T-helper 1 cell (primary cell): ENCODE data around the gene TRPC4AP.

Experiments
- DNase-seq, 5 donors: peaks; one replicate each; pipeline ENCODE4 v3.0.0-alpha.2; 2012 to 2020

TRPC4AP gene

DNA sequence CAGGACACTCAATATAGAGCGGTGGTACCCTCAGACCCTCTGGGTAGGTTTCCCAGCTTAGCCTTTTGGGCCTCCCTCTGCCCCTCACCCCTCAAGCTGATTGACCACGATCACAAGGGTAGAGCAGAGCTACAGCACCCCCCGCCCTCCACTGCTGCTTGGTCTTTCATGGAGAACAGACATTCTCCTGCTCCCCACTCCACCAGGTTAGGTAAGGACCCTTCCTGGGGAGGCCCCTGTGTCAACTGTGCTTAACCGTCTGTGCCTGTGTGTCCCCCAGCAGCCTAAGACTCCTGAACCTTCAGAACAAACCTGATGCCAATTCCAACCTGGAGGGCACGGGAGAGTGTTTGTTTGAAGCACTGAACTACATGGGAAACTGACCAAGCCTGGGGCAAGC lies 125.2 kb downstream of the TRPC4AP start:
- DNase-seq, result no peak

DNA sequence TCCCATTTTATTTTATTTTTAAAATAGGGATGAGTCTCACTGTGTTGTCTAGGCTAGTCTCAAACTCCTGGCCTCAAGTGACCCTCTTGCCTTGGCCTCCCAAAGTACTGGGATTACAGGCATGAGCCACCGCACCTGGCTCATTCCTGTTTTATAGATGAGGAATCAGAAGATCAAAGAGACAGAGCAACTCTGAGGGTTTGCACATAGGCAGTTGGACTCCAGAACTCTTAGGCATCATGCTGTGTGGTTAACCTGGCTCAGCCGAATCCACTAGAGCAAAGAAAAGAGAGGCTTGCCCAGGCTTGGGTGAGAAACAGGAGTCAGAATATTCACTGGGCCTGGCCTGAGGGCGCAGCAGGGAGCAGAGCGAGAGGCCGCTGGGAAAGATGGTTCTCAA lies 127.6 kb downstream of the TRPC4AP start:
- DNase-seq, result no peak

DNA sequence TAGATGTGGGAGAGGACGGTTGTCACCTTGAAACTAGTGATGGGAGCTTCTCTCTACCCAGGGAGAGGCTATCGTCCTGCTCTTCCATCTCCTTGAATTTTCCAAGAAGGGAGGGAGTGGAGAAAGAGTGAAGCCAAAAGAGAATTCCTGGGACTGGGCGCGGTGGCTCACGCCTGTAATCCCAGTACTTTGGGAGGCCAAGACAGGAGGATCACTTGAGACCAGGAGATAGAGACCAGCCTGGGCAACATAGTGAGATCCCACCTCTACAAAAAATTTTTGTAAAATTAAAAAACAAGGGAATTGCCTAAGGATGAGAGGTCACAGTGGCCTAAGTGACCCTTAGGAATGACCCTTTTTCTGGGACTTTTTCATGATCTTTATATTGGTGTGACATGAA lies 128.1 kb downstream of the TRPC4AP start:
- no peak for DNase-seq

DNA sequence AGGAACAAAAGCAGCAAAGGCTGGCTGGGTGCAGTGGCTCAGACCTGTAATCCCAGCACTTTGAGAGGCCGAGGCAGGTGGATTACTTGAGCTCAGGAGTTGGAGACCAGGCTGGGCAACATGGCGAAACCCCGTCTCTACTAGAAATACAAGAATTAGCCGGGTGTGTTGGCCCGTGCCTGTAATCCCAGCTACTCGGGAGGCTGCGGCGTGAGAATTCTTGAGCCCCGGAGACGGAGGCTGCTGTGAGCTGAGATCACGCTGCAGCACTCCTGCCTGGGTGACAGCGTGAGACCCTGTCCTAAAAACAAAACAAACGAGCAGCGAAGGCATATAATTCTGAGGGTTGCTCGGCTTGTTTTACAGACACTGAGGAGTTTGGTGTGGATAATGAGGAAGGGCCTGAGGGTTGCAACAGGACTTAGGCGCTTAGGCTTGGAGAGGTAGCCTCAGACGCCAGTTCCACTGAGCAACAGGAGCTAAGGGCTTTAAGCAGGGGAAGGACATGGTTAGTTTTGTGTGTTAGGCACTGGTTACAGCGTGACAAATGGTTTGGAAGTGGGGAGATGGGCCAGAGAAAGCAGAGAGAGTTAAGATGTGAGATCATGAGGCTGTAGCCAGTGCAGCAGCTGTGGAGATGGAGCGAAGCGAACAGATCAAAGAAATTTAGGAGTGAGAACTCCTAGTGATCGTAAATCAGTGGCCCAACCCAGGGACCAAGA lies 135.7 kb downstream of the TRPC4AP start:
- DNase-seq, result no peak

DNA sequence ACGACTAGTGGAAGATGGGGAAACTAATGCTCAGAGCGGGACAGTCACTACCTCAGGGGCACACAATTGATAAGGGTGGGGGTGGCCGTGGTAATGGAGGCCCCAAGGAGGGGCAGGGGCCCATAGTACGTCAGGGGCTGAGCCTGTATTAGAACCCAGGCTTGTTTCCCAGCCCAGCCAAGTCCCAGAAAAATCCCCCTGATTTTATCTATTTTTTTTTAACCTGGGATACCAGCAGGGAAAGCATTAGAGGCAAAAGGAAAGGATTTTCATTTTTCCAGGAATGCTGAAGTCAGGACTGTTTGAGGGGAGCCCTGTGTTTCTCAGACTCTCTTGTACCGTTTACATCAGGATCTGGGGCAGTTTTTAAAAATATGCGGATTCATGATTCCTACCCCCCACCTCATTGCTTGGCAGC lies 136.6 kb downstream of the TRPC4AP start:
- no peak for DNase-seq

DNA sequence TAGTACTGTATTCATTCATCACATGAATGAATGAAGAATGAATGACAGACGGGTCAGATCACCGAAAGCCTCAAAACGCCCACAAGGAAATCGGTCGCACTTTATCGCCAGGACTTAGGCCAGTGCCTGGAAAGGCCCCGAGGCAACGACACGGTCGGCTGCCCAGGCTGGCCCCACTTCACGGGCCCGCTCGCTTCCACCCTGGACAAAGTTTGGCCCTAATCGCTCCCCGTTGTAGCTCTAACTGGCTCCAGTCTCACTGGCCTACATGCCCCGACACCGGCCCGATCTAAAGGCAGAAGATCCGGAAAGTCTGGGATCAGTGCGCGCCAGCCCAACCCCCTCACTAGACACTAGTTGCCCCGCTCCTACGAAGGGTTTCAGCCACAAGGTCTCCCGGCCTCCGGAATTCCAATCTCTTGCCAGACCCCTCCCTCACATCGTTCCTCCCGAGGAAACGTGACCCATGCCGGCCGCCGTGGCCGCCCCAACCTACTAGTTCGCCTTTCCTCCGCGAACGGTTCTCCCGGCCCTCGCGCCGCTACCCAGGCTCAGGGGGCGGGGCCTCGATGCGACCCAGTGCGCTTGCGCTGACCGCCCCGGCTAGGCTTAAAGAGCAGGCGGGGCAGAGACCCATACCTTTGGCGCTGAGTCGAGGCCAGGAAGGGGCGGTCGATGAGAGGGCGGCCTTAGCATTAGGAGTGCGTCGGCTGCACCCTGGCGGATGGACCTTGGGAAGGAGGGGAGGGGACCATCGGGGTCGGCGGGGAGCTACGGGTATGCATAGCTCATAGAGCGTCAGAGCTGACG lies 137.2 kb downstream of the TRPC4AP start, which contains the start of the genes GSS and MYH7B:
Gene GSS (minus strand): TSS at position 576 of the 810 bp plus-strand sequence. CDS start 3,954 bp downstream, outside the sequence.
Gene MYH7B (plus strand): TSS at position 638 of the 810 bp plus-strand sequence. CDS start 22,138 bp downstream, outside the sequence.
- DNase-seq, result peak; percentile 91 to 97 (median 95)

DNA sequence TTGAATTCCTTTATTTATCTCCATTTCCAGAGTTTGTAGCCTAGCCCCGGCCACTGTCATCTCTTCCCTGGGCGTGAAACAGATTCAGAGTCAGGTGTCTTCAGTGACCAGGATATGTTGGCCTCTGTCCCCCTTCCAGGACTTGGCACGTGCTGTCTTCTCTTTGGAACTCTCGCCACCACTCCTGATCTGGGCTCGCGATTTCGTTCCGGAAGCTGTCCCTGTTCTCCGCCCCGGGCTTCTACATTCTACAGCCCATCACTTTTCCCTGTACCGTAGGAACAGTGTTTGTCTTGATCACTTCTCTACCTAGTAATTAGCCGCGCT lies 137.7 kb downstream of the TRPC4AP start:
- DNase-seq, result no peak

DNA sequence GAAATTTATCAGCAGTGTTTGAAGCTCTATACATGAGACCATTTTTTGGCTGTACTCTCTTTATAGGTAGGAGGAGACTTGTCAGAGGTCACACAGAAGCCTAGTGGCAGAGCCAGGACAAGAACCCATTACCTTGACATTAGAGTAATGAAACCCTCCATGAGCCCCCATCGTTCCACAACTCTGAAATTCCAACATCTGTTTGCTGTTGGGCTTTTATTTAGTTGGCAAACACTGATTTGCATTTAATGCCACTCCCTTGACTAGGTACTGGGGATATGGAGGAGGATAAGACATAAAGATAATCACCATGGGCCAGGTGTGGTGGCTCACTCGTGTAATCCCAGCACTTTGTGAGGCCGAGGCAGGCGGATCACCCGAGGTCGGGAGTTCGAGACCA lies 138.6 kb downstream of the TRPC4AP start:
- DNase-seq, result no peak

DNA sequence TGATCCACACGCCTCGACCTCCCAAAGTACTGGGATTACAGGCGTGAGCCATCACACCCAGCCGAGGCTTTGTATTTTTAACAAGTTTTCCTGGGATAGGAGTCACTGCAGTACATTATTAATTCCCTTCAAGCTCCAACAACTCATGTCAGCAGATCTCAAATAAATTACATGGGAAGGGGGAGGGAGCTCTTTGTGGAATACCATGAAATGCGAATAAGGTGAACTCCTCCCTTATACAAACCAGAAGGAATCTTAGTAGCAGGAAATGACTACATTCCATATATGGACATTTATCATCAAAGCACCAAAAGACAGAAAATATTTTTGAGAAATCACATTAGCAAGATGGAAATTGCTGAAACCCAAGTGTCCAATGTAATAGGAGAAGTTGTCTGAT lies 139.9 kb downstream of the TRPC4AP start:
- no peak for DNase-seq
